Measurements from ENCODE around the gene BHLHE41.

Gene BHLHE41

GRCh38 chr12:26113853-26114719, 10.8 kb downstream of the BHLHE41 start:
- DNase-seq: peak; percentile 77 to 89

- peak in 1 of 2 donors; percentile 22 for DNase-seq
Observed at GRCh38 chr12:26113181-26113654, 11.6 kb downstream of the BHLHE41 start.

- no peak for DNase-seq
Observed at GRCh38 chr12:26112703-26113147, 12.1 kb downstream of the BHLHE41 start.

GRCh38 chr12:26112232-26112631, 12.6 kb downstream of the BHLHE41 start:
- no peak for DNase-seq

GRCh38 chr12:26109343-26109881, 15.4 kb downstream of the BHLHE41 start:
- DNase-seq: no peak

- DNase-seq: no peak
Observed at GRCh38 chr12:26108915-26109314, 15.9 kb downstream of the BHLHE41 start.

GRCh38 chr12:26106347-26106746, 18.5 kb downstream of the BHLHE41 start:
- DNase-seq: no peak

DNA sequence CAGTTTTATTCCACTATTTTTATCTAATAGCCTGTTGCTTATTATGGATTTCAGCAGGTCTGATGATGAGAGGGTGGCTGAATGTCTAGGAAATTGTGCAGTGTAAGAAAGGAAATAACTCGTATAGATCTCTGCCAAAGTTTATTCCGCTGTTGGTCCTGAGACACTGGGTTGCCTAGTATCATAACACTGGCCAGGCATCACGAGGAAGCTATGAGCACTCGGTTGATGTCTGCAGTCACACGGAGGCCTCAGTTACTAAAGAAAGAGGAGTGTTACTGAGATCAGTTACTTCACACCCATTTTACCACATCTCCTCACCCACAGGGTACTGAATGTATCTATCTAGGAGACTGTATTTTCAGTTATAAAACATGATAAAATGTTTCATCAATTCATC, 21.9 kb downstream of the BHLHE41 start:
- no peak for DNase-seq

DNA sequence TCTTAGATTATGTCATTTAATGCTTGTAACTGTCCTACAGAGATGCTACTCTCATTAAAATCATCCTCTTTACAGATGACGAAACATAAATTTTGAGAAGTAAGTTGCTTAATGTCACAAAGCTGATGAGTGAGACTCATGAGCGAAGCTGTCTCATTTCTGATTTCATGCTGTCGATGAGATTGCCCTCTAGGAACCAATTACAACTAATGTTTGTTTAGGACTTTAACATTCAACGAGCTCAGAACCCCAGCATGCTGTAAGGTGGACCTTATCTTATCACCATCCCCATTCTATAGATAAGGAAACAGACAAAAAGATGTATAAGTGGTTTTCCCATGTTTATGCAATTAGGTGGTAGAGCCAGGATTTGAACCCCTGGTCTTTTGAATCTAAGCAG, 23.1 kb downstream of the BHLHE41 start:
- DNase-seq: no peak

- no peak for DNase-seq
Observed at GRCh38 chr12:26101350-26101734, 23.5 kb downstream of the BHLHE41 start.

DNA sequence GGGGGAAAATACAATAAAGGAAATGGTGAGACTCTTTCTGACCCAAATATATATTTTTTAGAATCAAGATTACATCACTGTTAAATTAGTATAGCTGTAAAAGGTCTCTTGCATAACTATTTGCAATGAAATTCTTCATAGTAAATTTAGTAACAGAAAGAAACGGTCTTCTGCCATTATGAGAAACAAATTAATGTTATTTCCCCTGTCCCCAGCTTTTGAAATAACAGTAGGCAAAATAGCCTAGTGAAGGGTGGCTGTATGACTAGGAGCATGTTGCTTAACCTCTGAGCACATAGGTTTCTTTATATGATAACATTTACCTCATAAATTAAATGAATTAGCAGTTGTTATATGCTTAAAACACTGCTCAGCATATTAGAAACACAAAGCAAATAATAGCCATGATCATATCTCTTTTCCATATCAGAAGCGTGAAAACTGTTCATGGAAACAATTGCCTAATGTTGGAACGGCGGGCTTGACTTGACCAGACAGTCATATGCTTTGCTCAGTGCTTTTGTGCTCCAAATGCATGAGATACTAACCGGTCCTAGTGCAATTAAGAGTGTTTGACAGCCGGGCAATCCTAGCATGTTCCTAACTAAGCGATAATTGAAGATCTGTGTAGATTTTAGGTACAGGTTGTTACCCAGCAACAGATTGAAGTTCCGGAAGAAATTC, 24.0 kb downstream of the BHLHE41 start:
- DNase-seq: no peak

- DNase-seq: peak; percentile 69 to 90
Observed at GRCh38 chr12:26097046-26097878, 27.6 kb downstream of the BHLHE41 start.

GRCh38 chr12:26096036-26096435, 28.8 kb downstream of the BHLHE41 start:
- no peak for DNase-seq

- DNase-seq: no peak
Observed at GRCh38 chr12:26095186-26095585, 29.7 kb downstream of the BHLHE41 start.

DNA sequence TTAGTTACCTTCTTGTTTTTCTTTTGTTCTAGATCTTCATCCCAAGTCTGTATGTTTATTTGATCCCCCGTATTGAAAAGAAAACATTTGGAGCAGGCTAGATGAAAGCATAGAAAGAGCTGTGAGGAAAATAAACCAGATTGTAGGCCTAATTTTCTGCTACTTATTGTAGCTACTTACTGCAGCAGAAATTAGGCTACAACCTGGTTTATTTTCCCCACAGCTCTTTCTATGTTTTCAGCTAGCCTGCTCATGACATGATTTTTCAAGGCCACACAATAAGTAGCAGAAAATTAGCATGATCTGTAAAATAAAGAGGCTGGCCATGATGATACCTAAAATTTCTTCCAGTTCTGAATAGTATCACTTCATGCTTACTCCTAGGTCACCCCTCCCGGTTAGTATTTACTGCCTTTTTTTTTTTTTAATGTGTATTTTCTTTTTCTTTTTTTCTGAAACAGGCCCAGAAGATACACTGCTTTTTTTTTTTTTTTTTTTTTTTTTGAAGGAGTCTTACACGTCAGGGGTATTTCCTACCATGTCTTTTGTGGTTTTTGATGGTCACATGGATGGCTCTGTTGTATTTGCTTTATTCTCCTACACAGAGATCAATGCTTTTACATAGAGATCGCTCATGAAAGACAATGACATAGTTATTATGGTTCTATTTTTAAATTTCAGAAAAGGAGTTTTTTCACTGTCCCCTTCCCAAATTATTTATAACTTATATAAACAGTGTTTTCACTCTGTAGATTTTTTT, 32.3 kb downstream of the BHLHE41 start:
- DNase-seq: no peak

DNA sequence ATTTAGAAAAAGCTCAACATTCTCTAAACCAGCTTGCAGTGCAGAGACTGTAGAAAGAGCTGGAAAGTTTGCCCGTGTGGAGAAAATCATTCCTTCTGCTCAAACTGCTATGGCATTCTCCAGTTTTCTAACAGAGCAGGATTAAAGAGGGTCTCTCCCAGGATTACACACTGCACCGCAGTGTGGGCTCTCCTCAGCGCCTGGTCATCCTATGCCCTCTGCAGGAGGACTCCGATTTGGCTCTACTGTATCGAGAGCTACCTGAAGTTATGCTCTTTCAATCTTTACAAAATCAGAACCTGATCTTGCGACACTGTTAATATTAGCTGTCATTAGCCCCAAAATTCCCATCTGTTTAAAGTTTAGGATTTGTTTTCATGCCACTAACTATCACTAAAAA, 33.0 kb downstream of the BHLHE41 start:
- peak in 1 of 2 donors; percentile 29 for DNase-seq

DNA sequence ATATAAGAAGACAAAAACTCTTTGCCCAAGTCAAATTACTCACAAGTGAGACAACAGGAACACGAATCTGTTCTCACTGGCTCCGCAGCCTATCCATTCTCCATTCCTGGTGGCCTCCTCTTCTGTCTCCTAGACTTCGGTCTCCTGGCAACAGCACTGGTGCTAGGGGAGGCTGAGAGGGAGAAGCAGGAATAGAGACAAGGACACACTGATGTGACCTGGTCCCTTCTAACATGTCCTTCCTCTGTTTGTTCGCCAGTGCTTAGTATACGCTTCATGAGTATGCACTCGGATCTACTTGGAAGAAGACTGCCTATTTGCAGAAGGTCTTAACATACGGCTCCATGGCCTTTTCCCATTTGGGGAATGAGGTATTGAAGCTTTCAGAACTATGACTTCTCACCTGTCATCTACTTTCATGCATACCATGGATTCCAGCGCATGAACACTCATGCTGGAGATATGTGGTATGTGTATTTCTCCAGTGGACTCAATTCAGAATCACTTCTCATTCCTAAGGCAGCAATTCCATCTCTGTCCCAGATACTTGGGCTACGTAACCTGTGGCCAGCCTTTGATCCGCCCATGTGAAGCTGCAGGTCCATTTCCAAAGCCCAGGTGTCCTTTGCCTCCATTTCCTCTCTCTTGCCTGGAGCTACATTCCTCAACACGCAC, 33.9 kb downstream of the BHLHE41 start:
- no peak for DNase-seq

GRCh38 chr12:26088998-26089397, 35.8 kb downstream of the BHLHE41 start:
- DNase-seq: no peak

DNA sequence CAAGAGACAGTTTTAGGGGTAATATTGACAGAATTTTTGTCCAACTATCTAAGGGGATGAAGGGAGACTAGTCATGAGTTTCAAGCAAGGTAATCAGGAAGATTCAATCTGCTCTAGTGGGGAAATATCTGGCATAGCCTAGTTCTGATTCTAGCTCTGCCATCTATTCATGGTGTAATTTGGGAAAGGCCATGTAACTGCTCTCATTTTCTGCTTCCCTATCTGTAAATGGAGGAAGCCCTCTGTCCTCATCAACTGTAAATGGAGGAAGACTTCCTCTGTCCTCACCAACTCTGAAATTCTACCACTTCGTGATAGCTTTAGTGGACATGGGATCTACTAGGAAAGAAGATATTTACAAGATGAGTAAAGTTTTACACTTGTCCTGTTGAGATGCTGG, 37.9 kb downstream of the BHLHE41 start:
- no peak for DNase-seq

- DNase-seq: no peak
Observed at GRCh38 chr12:26080911-26081310, 43.9 kb downstream of the BHLHE41 start.
